Activated CD8-positive, alpha-beta memory T cell treated with anti-CD3 and anti-CD28 coated beads, Interleukin-2, amount 50 U/mL, for 1 hour (primary cell): ENCODE measurements around the gene TLE4.

ENCODE experiments used
- DNase-seq: peaks from one replicate; pipeline ENCODE4 v3.0.0-alpha.2; 2020; ENCODE audit errors: extremely low read depth

The TLE4 gene

DNA sequence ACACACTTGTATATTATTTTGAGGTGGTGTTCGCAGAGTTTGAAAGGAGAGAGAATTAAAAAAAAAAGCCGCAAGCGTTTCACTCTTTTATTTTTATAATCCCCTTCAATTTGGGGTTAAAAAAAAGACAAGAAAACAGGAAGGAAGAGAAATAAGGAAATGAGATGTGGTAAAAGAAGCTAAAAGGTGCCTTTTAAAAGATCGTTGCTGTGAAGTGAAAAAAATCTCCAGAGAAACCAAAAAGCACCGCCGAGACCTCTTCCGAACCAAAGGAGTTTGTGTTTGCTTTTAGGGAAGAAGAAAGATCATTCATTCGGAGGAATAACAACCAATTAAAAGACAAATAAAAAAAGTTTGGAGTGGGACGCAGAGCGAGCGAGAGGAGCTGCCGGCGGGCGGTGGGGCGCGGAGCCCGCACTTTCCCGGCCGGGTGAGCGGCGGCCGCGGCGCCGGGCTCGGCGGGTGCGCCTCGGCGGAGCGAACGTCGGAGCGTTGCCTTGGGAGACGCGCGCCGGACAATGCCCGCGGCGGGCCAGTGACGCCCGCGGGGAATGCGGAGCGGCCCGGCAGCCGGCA is 355 bp downstream of the TLE4 start:
- DNase-seq: no peak

DNA sequence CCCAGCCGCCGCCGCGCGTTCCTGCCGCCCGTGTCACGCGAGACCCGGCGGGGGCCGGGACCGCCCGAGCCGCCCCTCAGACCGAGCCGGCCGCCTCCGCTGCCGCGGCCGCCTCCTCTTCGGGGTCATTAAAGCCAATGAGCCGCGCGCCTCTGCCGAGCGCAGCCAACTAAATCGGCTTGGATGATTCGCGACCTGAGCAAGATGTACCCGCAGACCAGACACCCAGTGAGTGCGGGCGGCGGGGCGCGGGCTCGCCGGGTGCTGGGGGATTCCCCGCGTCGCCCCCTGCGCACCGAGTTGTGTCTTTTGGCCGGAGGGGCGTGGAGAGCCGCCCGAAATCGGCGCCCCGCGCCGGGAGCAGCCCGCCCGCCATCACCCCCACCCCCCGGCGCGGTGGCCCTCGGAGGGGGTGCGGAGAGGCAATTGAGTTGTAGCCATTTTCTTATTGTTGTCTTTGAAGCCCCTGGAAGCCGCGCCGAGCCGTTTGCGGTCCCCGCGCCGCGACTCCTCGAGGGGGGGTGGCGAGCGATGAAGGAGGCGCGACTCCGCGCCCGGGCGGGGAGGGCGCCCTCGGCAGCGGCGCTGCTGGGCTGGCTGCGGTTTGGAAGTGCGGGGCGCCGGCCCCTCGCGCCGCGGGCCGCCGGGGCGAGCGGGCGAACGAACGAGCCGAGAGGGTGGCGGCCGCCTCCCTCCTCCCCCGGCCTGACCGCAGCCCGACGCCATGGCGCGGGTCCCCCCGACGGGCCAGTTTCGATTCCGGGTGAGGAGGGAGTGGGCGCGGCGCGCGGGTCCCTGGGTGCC is 1.0 kb downstream of the TLE4 start:
- no peak for DNase-seq

GRCh38 chr9:79573412-79573923 is 1.7 kb downstream of the TLE4 start:
- DNase-seq: no peak

GRCh38 chr9:79574136-79574535 is 2.4 kb downstream of the TLE4 start:
- no peak for DNase-seq

DNA sequence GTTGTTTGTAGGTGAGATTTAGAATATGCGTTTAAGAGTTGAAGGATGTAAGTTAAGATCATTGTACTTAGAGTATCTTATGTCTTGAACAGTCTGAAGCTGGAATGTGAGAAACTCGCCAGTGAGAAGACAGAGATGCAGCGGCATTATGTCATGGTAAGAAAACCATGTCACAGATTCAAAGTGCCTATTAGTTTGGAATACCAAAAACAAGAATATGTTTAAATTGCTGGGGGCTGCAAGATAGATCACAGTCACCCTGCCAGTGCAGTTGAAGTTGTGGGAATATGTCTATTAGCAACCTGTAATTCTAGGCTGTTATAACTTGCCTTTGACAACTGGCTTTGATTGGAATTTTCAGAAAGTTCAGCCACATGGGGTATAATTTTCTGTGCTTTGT is 3.0 kb downstream of the TLE4 start:
- DNase-seq: no peak

DNA sequence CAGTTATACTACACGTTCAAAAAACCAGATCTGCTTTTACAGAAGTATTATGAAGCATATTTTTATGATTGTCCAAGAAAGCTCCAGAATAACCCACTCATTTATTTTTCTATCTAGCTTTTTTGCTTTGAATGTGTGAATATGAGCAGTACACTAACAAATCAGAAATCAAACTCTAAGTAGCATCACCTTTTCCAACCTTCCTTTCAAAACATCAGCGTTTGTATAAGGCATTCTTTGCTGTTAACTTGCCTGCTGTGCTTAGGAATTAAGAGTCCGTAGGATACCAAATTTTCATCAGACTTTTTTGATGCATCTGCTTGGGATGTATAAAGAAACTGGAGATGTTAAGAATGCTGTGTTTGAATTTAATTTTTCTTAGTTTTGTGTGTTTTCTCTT is 3.8 kb downstream of the TLE4 start:
- DNase-seq: no peak

- DNase-seq: no peak
Observed at GRCh38 chr9:79577969-79578723, 6.4 kb downstream of the TLE4 start.

DNA sequence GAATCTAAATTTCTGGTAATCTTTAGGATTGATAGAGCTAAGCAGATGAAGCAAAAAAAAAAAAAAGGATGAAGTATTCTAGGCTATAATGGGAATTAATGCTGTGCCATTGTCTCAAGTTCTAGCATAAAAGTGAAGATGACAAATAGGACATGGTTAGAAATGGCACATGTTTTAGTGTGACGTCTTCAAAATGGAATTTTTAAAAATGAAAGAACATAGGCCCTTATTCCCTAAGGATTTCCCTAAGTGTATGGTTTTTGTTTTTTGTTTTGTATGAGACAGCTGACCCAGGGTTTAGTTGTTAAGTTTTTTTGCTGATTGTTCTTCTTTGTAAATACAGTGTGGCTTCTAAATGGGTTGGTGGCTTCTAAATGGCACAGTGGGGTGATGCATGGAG is 7.1 kb downstream of the TLE4 start:
- DNase-seq: no peak

DNA sequence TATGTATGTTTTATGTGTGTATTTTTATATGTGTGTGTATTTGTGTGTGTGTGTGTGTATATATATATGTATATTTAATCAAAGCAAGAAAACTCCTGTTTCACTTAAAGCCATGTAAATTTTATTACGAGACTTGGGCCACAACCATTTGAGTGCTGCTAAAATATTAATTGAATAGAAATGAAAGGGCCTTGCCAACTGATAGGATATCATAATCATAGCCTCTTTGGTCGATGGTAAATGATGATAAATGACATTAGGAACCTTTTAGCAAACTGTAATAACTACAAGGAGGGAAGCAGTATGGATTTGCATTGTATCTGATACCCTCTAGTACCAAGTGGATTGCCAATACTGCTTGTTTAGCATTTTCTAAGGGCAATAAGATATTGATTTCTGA is 7.9 kb downstream of the TLE4 start:
- DNase-seq: no peak

GRCh38 chr9:79580055-79580454 is 8.3 kb downstream of the TLE4 start:
- no peak for DNase-seq

DNA sequence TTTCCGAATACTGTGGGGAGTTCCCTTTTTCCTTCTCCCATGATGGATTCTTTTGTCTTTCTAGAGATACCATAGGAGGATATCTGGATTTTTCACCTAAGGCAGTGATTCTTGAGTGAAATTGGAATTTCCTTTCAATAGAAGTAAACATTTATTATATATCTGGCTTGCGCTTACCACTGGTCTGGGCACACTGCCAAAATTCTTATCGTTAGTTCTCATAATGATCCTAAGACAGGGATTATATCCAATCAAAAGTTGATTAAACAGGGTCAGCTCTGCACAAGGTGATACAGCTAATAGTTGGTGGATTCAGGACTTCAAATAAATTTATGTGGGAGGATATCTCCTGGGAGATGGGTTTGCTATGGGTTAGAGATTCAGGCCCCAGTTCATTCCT is 9.6 kb downstream of the TLE4 start:
- no peak for DNase-seq

DNA sequence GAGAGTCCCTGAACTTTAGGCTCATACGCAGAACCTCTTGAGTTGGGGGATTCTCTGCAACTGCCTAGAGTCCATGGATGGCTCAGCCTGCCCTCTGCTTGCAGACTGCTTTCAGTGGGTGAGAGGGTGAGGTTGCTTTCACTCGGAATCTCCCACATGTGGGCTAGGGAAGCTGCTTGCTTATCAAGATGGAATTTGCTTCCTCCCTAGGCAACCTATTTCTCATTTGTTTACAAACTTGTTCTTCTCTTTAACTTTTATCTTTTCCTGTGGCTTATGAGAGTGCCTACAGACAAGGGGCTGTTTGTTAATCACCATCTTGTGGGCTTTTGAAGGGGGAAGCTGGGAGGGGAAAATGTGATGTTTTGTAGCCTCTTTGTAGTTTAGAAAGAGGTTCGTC is 10.0 kb downstream of the TLE4 start:
- no peak for DNase-seq

GRCh38 chr9:79583952-79584654 is 12.3 kb downstream of the TLE4 start:
- DNase-seq: no peak

DNA sequence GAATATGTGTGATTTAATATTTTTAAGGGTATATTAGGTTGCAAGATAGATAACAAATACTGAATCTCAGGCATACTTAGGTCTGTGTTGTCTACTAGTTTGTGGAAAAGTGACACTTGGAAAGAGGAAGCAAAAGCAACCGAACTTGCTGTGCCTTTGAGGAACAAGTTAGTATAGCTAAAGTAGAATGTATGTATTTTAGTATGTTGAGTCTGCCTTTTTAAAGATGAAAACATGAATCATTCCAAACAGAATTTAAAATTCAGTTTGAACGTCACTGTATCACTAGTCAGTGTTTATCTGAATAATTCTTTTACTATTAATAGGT is 12.9 kb downstream of the TLE4 start:
- DNase-seq: no peak

GRCh38 chr9:79588488-79589223 is 16.9 kb downstream of the TLE4 start:
- no peak for DNase-seq

GRCh38 chr9:79591458-79591857 is 19.7 kb downstream of the TLE4 start:
- DNase-seq: no peak

- DNase-seq: no peak
Observed at GRCh38 chr9:79592726-79593493, 21.1 kb downstream of the TLE4 start.

- no peak for DNase-seq
Observed at GRCh38 chr9:79598562-79599345, 27.0 kb downstream of the TLE4 start.

DNA sequence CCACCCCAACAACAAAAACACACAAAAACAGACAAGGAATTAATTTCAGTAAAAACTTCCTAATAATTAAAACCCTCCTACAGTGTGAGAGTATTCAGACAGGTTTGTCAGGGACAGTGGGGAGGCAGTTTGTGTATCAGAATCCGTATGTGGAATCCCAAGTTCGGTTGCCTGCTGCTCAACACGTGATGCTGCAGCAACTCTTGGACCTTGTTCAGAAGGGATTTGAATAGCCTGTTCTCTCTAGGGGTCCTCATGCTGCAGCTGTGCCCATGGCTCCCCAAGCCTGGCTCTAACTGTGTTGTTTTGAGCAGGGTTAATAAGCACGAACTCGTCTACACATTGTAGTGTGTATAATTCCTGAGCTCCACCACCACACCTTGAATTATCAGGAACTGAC is 28.7 kb downstream of the TLE4 start:
- DNase-seq: no peak
